ENCODE measurements around the gene ARNT2.

Gene ARNT2

GRCh38 chr15:80620931-80621330 is 216.7 kb downstream of the ARNT2 start:
- Histone ChIP-seq H3K9ac (no peak overlapping the region), H3K27ac (no peak overlapping the region)
- no peak for TF ChIP-seq Cebpa-rat (IDR thresholded peaks at IDR 0.05)

GRCh38 chr15:80626643-80627120 is 222.5 kb downstream of the ARNT2 start:
- Histone ChIP-seq H3K9me3 (replicated peaks in 1 of 11) (peaks cover 15 to 56% (median 21%) of the 10 kb centered on the region in 11 experiments), H4K20me1 (no peaks in the 10 kb centered on the region), H3K4me1 (no peaks in the 10 kb centered on the region)

More at GRCh38 chr15:80620931-80621330, 216.7 kb downstream of the ARNT2 start:
- Histone ChIP-seq H3K36me3 (no peaks in the 10 kb centered on the region), H3K9me3 (replicated peaks in 1 of 11) (peaks cover 15 to 52% (median 28%) of the 10 kb centered on the region in 11 experiments), H3K27me3 (no peaks in the 10 kb centered on the region), H3K4me1 (peaks cover 0 to 21% (median 0%) of the 10 kb centered on the region in 10 experiments; a peak in 7 of 20 replicates), H3K4me2 (no peak overlapping the region), H3K4me3 (no peak overlapping the region), H4K20me1 (no peaks in the 10 kb centered on the region)

GRCh38 chr15:80629355-80629754 is 225.2 kb downstream of the ARNT2 start:
- Histone ChIP-seq H4K20me1 (no peaks in the 10 kb centered on the region), H3K4me3 (no peak overlapping the region), H3K27me3 (no peaks in the 10 kb centered on the region), H3K4me2 (no peak overlapping the region), H3K9ac (no peak overlapping the region), H3K9me3 (replicated peaks in 1 of 11) (peaks cover 0 to 29% (median under 1%) of the 10 kb centered on the region in 11 experiments; a peak in 8 of 22 replicates), H3K36me3 (no peaks in the 10 kb centered on the region), H3K4me1 (0 out of 20 replicates have a peak, but pooled peaks cover 0 to 4% (median 0%) of the 10 kb centered on the region in 10 experiments), H3K27ac (no peak overlapping the region)
- TF ChIP-seq Cebpa-rat (IDR thresholded peaks at IDR 0.05): no peak

More at GRCh38 chr15:80626643-80627120, 222.5 kb downstream of the ARNT2 start:
- Histone ChIP-seq H3K27ac (no peak overlapping the region), H3K4me3 (no peak overlapping the region), H3K27me3 (no peaks in the 10 kb centered on the region), H3K36me3 (no peaks in the 10 kb centered on the region), H3K9ac (no peak overlapping the region), H3K4me2 (no peak overlapping the region)
- TF ChIP-seq Cebpa-rat (IDR thresholded peaks at IDR 0.05): no peak

GRCh38 chr15:80630981-80631380 is 226.8 kb downstream of the ARNT2 start:
- H4K20me1 ChIP-seq: no peaks in the 10 kb centered on the region
- no peaks in the 10 kb centered on the region for H3K27me3 ChIP-seq
- no peak for TF ChIP-seq Cebpa-rat (IDR thresholded peaks at IDR 0.05)
- no peak overlapping the region for H3K4me3 ChIP-seq
- no peak overlapping the region for H3K4me2 ChIP-seq
- H3K27ac ChIP-seq: no peak overlapping the region
- H3K4me1 ChIP-seq: 0 out of 20 replicates have a peak, but pooled peaks cover 0 to 5% (median 0%) of the 10 kb centered on the region in 10 experiments
- no peak overlapping the region for H3K9ac ChIP-seq
- H3K36me3 ChIP-seq: no peaks in the 10 kb centered on the region
- H3K9me3 ChIP-seq (replicated peaks in 1 of 11): peaks cover 0 to 19% (median 0%) of the 10 kb centered on the region in 11 experiments; a peak in 4 of 22 replicates

GRCh38 chr15:80633221-80633620 is 229.0 kb downstream of the ARNT2 start:
- no peak overlapping the region for H3K27ac ChIP-seq
- H3K4me1 ChIP-seq: peaks cover 0 to 8% (median 0%) of the 10 kb centered on the region in 10 experiments; a peak in 2 of 20 replicates
- no peak overlapping the region for H3K9ac ChIP-seq
- no peaks in the 10 kb centered on the region for H4K20me1 ChIP-seq
- H3K27me3 ChIP-seq: no peaks in the 10 kb centered on the region
- TF ChIP-seq Cebpa-rat (IDR thresholded peaks at IDR 0.05): no peak
- no peak overlapping the region for H3K4me2 ChIP-seq
- H3K9me3 ChIP-seq (replicated peaks in 1 of 11): peaks cover 0 to 5% (median 0%) of the 10 kb centered on the region in 11 experiments; a peak in 2 of 22 replicates
- H3K36me3 ChIP-seq: no peaks in the 10 kb centered on the region
- H3K4me3 ChIP-seq: no peak overlapping the region

- Histone ChIP-seq H3K27ac (no peak overlapping the region), H3K9me3 (replicated peaks in 1 of 11) (peaks cover 0 to 15% (median 10%) of the 10 kb centered on the region in 11 experiments; a peak in 19 of 22 replicates), H3K36me3 (0 out of 22 replicates have a peak, but pooled peaks cover 0 to 3% (median 0%) of the 10 kb centered on the region in 11 experiments), H3K4me3 (no peak overlapping the region), H3K4me2 (no peak overlapping the region), H3K27me3 (no peaks in the 10 kb centered on the region), H3K9ac (no peak overlapping the region), H3K4me1 (peaks cover 0 to 33% (median 7%) of the 10 kb centered on the region in 10 experiments; a peak in 11 of 20 replicates), H4K20me1 (no peaks in the 10 kb centered on the region)
- TF ChIP-seq Cebpa-rat (IDR thresholded peaks at IDR 0.05): no peak
Measured at GRCh38 chr15:80635953-80636352, 231.8 kb downstream of the ARNT2 start.

- Histone ChIP-seq H3K9me3 (replicated peaks in 1 of 11) (peaks cover 0 to 22% (median 16%) of the 10 kb centered on the region in 11 experiments; a peak in 20 of 22 replicates), H3K27me3 (no peaks in the 10 kb centered on the region), H3K4me3 (no peak overlapping the region), H4K20me1 (no peaks in the 10 kb centered on the region), H3K4me1 (peaks cover 0 to 40% (median 10%) of the 10 kb centered on the region in 10 experiments; a peak in 12 of 20 replicates), H3K9ac (no peak overlapping the region), H3K27ac (no peak overlapping the region), H3K4me2 (0 out of 22 replicates have a peak overlapping the region, but pooled peaks of 2 of the 11 experiments have one; percentile 5 to 16), H3K36me3 (0 out of 22 replicates have a peak, but pooled peaks cover 0 to 6% (median 0%) of the 10 kb centered on the region in 11 experiments)
- no peak for TF ChIP-seq Cebpa-rat (IDR thresholded peaks at IDR 0.05)
Measured at GRCh38 chr15:80636675-80637074, 232.5 kb downstream of the ARNT2 start.

- Histone ChIP-seq H3K4me1 (peaks cover 0 to 51% (median 19%) of the 10 kb centered on the region in 10 experiments; a peak in 17 of 20 replicates), H3K36me3 (0 out of 22 replicates have a peak, but pooled peaks cover 0 to 6% (median 0%) of the 10 kb centered on the region in 11 experiments), H3K27me3 (no peaks in the 10 kb centered on the region), H3K27ac (no peak overlapping the region), H3K4me2 (no peak overlapping the region), H3K9ac (no peak overlapping the region), H3K4me3 (no peak overlapping the region), H4K20me1 (no peaks in the 10 kb centered on the region), H3K9me3 (replicated peaks in 1 of 11) (peaks cover 0 to 30% (median 16%) of the 10 kb centered on the region in 11 experiments; a peak in 20 of 22 replicates)
- TF ChIP-seq Cebpa-rat (IDR thresholded peaks at IDR 0.05): no peak
Measured at GRCh38 chr15:80637747-80638146, 233.6 kb downstream of the ARNT2 start.

- H3K9me3 ChIP-seq (replicated peaks in 1 of 11): peaks cover 0 to 30% (median 16%) of the 10 kb centered on the region in 11 experiments; a peak in 20 of 22 replicates
- 0 out of 22 replicates have a peak, but pooled peaks cover 0 to 6% (median 0%) of the 10 kb centered on the region in 11 experiments for H3K36me3 ChIP-seq
- no peak for TF ChIP-seq Cebpa-rat (IDR thresholded peaks at IDR 0.05)
- H3K27ac ChIP-seq: peak overlapping the region in 3 of 11 experiments; percentile 11 to 32 (median 22); a peak in 4 of 22 replicates
- no peaks in the 10 kb centered on the region for H4K20me1 ChIP-seq
- H3K27me3 ChIP-seq: no peaks in the 10 kb centered on the region
- H3K4me1 ChIP-seq: peaks cover 1 to 60% (median 29%) of the 10 kb centered on the region in 10 experiments
- peak overlapping the region in 3 of 11 experiments; percentile 2 to 35 (median 5); a peak in 3 of 22 replicates for H3K4me2 ChIP-seq
- no peak overlapping the region for H3K4me3 ChIP-seq
- H3K9ac ChIP-seq: no peak overlapping the region
Measured at GRCh38 chr15:80638553-80639167, 234.5 kb downstream of the ARNT2 start.

Measured in BLaER1 treated with 17β-estradiol and CSF1 and Interleukin-3, amounts not matched to agents 10 nM and 100 nM (cell line).